GM23248 (cell line): ENCODE data around the gene LTBR. TPM values are rescaled to one million over a fixed set of nuclear protein-coding genes. Genes with fewer than 3 reads are reported as not detected.

ENCODE experiments used
- DNase-seq: peaks from one replicate; pipeline ENCODE4 v3.0.0-alpha.2; 2015
- H2AFZ ChIP-seq: fragments of 200-600 bp; sonication (generic); 2 replicates; pipeline ENCODE4 v1.6.1; 2016; ENCODE audit warnings: antibody characterized with exemption
- H3F3A ChIP-seq: fragments of 200-600 bp; sonication (generic); 2 replicates; pipeline ENCODE4 v1.6.1; 2016; ENCODE audit warnings: mild to moderate bottlenecking, antibody characterized with exemption, mixed run types; ENCODE audit not compliant: insufficient read depth
- H3K27ac ChIP-seq: fragments of 200-600 bp; sonication (generic); 2 replicates; pipeline ENCODE4 v1.5.1; 2016; ENCODE audit warnings: mild to moderate bottlenecking
- H3K27me3 ChIP-seq: fragments of 200-600 bp; sonication (generic); replicated peaks from 2 replicates; pipeline ENCODE4 v1.6.1; 2016; ENCODE audit warnings: mild to moderate bottlenecking; ENCODE audit not compliant: insufficient read depth
- H3K36me3 ChIP-seq: fragments of 200-600 bp; sonication (generic); 2 replicates; pipeline ENCODE4 v1.6.1; 2016; ENCODE audit warnings: low read depth, mild to moderate bottlenecking
- H3K4me1 ChIP-seq: fragments of 200-600 bp; sonication (generic); 2 replicates; pipeline ENCODE4 v1.6.1; 2016; ENCODE audit warnings: mild to moderate bottlenecking; ENCODE audit not compliant: insufficient read depth
- H3K4me2 ChIP-seq: fragments of 200-600 bp; sonication (generic); one replicate; pipeline ENCODE4 v1.6.1; 2016; ENCODE audit warnings: mild to moderate bottlenecking; ENCODE audit not compliant: unreplicated experiment
- H3K4me3 ChIP-seq: fragments of 200-600 bp; sonication (generic); 2 replicates; pipeline ENCODE4 v1.5.1; 2016; ENCODE audit warnings: mild to moderate bottlenecking
- H3K79me2 ChIP-seq: fragments of 200-600 bp; sonication (generic); 2 replicates; pipeline ENCODE4 v1.6.1; 2016; ENCODE audit warnings: mild to moderate bottlenecking; ENCODE audit not compliant: insufficient read depth
- H3K9ac ChIP-seq: fragments of 200-600 bp; sonication (generic); 2 replicates; pipeline ENCODE4 v1.6.1; 2016; ENCODE audit warnings: mild to moderate bottlenecking
- H3K9me2 ChIP-seq: fragments of 200-600 bp; sonication (generic); 2 replicates; pipeline ENCODE4 v1.6.1; 2016; ENCODE audit warnings: mixed run types, mild to moderate bottlenecking, moderate library complexity; ENCODE audit not compliant: insufficient read depth
- H3K9me3 ChIP-seq: fragments of 200-600 bp; sonication (generic); one replicate; pipeline ENCODE4 v1.6.1; 2017; ENCODE audit warnings: low read depth
- H4K20me1 ChIP-seq: fragments of 200-600 bp; sonication (generic); 2 replicates; pipeline ENCODE4 v1.6.0; 2016; ENCODE audit not compliant: insufficient read depth
- EZH2 ChIP-seq: fragments of 200-600 bp; sonication (generic); IDR thresholded peaks from 2 replicates; pipeline ENCODE4 v1.6.1; 2018; ENCODE audit warnings: antibody characterized with exemption, mild to moderate bottlenecking; ENCODE audit not compliant: insufficient read depth, poor library complexity, severe bottlenecking
- EZH2phosphoT487 ChIP-seq: fragments of 200-600 bp; sonication (generic); IDR thresholded peaks from 2 replicates; pipeline ENCODE4 v1.6.1; 2018; ENCODE audit warnings: antibody characterized with exemption, moderate library complexity, mild to moderate bottlenecking, low read depth; ENCODE audit not compliant: insufficient read depth
- WGBS, 2 experiments: methylation state at CpG; one replicate each; pipeline ENCODE4 v1.1.6; 2015 to 2017; ENCODE audit warnings: low lambda C conversion rate in 2 of 2, low coverage in 1 of 2; ENCODE audit errors: missing lambda C conversion rate in 2 of 2; 5-methylcytosine and 5-hydroxymethylcytosine counted together
- in situ Hi-C: fragments of 300-500 bp; cut with MboI; formaldehyde crosslinking; loops from 2 replicates; pipeline ENCODE4 v1.15.0; 2020
- polyA plus RNA-seq: library from polyadenylated mRNA; unstranded; fragments of >200 nt; fragmentation: Nextera tagmentation; extraction: Ambion mirVana; gene quantifications from 2 replicates; pipeline ENCODE4 v1.2.1, GENCODE V29; 2016
- total RNA-seq: library from RNA; depleted of rRNA; stranded (reverse); fragments of >200 nt; shearing (Covaris generic); gene quantifications from 2 replicates; pipeline ENCODE4 v1.2.3, GENCODE V29; 2014

Gene LTBR
- total and polyA plus RNA-seq, 2 experiments from 2014 or later = 113 to 147 TPM

DNA sequence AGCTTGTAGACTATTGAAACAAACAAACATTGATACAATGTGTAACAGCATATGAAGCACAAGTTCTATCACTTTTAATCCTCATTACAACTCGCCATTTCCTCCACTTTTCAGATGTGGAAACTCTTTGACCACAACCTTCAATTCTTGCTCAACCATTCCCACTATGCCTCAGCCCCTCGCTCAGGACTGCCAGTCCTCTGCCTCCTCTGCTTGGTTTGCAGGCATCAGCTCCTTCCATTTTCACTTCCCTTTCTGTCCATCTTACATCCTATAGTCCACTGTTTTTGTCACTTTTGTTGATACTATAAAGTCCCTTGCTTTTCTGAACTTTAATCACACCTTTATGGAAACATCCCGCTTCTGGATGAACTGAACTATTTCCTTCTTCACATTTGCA is 32.6 kb downstream of the LTBR start:
- H3K4me3 ChIP-seq = no peak overlapping the region
- no peaks in the 10 kb centered on the region for H3K9me3 ChIP-seq
- H3K9ac ChIP-seq = no peak overlapping the region
- 70 to 72% methylated on average over 3 of the region's 3 CpGs for WGBS, 2 experiments
- H3K27me3 ChIP-seq = no peaks in the 10 kb centered on the region
- no peaks in the 10 kb centered on the region for H3K36me3 ChIP-seq
- TF ChIP-seq EZH2 (no peak), EZH2phosphoT487 (no peak)
- H3F3A ChIP-seq = peaks cover 5% of the 10 kb centered on the region; the same call in 1 of the 2 replicates
- no peak overlapping the region for H2AFZ ChIP-seq
- no peak for DNase-seq
- in situ Hi-C loops = no loop called here
- H3K27ac ChIP-seq = no peak overlapping the region
- H3K9me2 ChIP-seq = no peaks in the 10 kb centered on the region
- no peaks in the 10 kb centered on the region for H3K79me2 ChIP-seq
- no peaks in the 10 kb centered on the region for H4K20me1 ChIP-seq
- no peaks in the 10 kb centered on the region for H3K4me1 ChIP-seq
- no peak overlapping the region for H3K4me2 ChIP-seq

DNA sequence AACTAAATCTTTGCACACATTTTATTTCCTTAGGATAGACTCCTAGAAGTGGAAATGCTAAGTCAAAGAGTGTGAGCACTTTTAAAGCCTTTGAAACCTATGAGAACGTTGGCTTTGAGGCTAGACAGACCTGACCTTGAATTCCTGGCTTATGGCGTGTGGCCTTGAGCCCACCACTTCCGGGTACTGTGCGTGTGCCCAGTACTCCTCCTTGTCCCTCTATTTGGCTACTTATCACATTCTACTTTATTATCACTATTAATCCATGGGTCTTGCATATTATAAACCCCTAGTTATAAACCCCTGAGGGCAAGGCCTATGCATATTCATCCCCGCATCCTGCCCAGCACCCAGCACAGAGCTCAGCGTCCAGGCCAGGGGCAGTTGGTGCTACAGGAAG is 34.8 kb downstream of the LTBR start:
- in situ Hi-C loops = no loop called here
- Histone ChIP-seq H3K27me3 (no peaks in the 10 kb centered on the region), H3K4me2 (no peak overlapping the region), H3K4me3 (no peak overlapping the region), H3K9me3 (no peaks in the 10 kb centered on the region), H3K9me2 (no peaks in the 10 kb centered on the region), H3K36me3 (no peaks in the 10 kb centered on the region), H3K79me2 (no peaks in the 10 kb centered on the region), H3F3A (peaks cover 5% of the 10 kb centered on the region; the same call in 1 of the 2 replicates), H3K27ac (no peak overlapping the region), H4K20me1 (no peaks in the 10 kb centered on the region), H3K9ac (no peak overlapping the region), H3K4me1 (no peaks in the 10 kb centered on the region), H2AFZ (no peak overlapping the region)
- 72 to 75% methylated on average over 6 of the region's 6 CpGs for WGBS, 2 experiments
- no peak for TF ChIP-seq EZH2phosphoT487
- TF ChIP-seq EZH2 = no peak
- no peak for DNase-seq

DNA sequence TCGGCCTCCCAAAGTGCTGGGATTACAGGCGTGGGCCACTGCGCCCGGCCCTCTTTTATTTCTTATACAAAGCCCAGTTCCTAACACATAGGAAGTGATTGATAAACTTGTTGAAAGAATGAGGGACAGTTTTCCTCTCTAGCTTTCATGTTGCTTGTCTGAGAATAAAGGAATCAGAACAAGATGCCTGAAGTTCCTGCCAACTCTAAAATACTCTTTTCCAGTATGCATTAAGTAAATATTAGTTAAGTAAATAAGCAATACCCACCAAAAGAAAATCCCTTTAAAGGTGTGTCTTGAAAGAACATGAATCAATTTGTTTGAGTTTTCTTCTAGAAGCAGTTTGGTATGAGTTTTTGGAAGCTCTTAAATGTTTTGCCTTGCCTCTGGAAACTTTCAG is 36.4 kb downstream of the LTBR start:
- TF ChIP-seq EZH2 (no peak), EZH2phosphoT487 (no peak)
- in situ Hi-C loops = no loop called here
- Histone ChIP-seq H3K27me3 (no peaks in the 10 kb centered on the region), H3F3A (peaks cover 5% of the 10 kb centered on the region; the same call in 1 of the 2 replicates), H3K9ac (no peak overlapping the region), H3K4me1 (no peaks in the 10 kb centered on the region), H3K79me2 (no peaks in the 10 kb centered on the region), H3K27ac (no peak overlapping the region), H3K9me2 (no peaks in the 10 kb centered on the region), H4K20me1 (no peaks in the 10 kb centered on the region), H3K36me3 (no peaks in the 10 kb centered on the region), H3K9me3 (no peaks in the 10 kb centered on the region), H3K4me3 (no peak overlapping the region), H2AFZ (peak overlapping the region; percentile 53), H3K4me2 (no peak overlapping the region)
- 15 to 39% methylated on average over 4 of the region's 4 CpGs for WGBS, 2 experiments
- DNase-seq = no peak

DNA sequence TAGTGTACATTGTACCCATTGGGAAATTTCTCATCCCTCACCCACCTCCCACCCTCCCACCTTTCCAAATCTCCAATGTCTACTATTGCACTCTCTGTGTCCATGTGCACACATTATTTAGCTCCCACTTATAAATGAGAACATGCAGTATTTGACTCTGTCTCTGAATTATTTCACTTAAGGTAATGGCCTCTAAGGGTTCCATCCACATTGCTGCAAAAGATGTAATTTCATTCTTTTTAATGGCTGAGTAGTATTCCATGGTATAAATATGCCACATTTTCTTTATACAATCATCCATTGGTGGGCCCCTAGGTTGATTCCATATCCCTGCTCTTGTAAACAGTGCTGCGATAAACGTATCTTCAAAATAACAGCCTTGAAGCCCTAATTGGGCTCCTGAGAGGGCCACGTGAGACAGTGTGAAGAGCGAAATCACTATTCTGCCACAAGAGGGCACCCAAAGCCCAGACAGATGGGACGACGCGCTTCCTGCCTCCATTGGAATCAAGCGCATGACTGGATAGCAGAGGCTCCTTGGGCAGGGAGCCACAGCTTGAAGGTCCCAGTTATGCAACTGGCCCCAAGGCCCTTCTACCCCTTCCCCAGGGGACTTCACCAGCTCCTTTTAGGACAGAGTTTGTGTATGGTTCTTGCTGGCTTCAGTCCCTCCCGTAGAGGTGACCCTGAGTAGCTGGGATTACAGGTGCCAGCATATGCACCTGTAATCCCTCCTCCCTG is 39.5 kb downstream of the LTBR start:
- peaks cover 5% of the 10 kb centered on the region; the same call in 1 of the 2 replicates for H3F3A ChIP-seq
- no peaks in the 10 kb centered on the region for H4K20me1 ChIP-seq
- H3K36me3 ChIP-seq = no peaks in the 10 kb centered on the region
- no peaks in the 10 kb centered on the region for H3K27me3 ChIP-seq
- no peak overlapping the region for H3K27ac ChIP-seq
- H3K4me3 ChIP-seq = no peak overlapping the region
- H3K4me2 ChIP-seq = no peak overlapping the region
- no peaks in the 10 kb centered on the region for H3K4me1 ChIP-seq
- peak; percentile 98 for DNase-seq
- TF ChIP-seq EZH2 (no peak), EZH2phosphoT487 (no peak)
- in situ Hi-C loops = no loop called here
- no peaks in the 10 kb centered on the region for H3K9me2 ChIP-seq
- H2AFZ ChIP-seq = no peak overlapping the region
- no peaks in the 10 kb centered on the region for H3K79me2 ChIP-seq
- 12 to 16% methylated on average over 9 of the region's 9 CpGs for WGBS, 2 experiments
- H3K9ac ChIP-seq = no peak overlapping the region
- no peaks in the 10 kb centered on the region for H3K9me3 ChIP-seq

DNA sequence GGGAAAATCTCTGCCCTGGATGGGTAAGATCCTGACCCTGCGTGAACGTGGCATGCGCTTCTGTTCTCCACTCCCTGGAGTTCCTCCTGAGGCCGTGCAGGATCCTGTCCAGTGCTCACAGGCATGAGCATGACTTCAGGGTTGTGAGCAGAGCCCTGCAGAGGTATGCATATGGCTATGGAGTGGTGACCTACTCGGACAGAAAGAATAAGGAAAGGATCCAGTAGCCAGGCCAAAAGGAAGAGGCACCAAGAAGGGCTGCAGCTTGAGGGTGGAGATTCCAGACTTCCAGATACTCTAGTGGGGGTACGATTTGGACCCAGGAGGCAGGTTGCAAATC is 40.0 kb downstream of the LTBR start:
- Histone ChIP-seq H3F3A (peaks cover 5% of the 10 kb centered on the region; the same call in 1 of the 2 replicates), H3K79me2 (no peaks in the 10 kb centered on the region), H3K9me3 (no peaks in the 10 kb centered on the region), H4K20me1 (no peaks in the 10 kb centered on the region), H3K4me3 (no peak overlapping the region), H3K27ac (no peak overlapping the region), H3K9me2 (no peaks in the 10 kb centered on the region), H3K27me3 (no peaks in the 10 kb centered on the region), H3K36me3 (no peaks in the 10 kb centered on the region), H3K9ac (no peak overlapping the region), H3K4me2 (no peak overlapping the region), H2AFZ (no peak overlapping the region), H3K4me1 (no peaks in the 10 kb centered on the region)
- TF ChIP-seq EZH2phosphoT487 = no peak
- WGBS, 2 experiments = 30 to 33% methylated on average over 6 of the region's 6 CpGs
- no peak for DNase-seq
- in situ Hi-C loops = no loop called here
